H1 (cell line): ENCODE results near the gene SMARCAL1. TPM values are rescaled to one million over a fixed set of nuclear protein-coding genes. Genes with fewer than 3 reads are reported as not detected.

Source experiments
- BRCA1 ChIP-seq: IDR thresholded peaks from 2 replicates; pipeline ENCODE4 v1.6.1; 2012; ENCODE audit warnings: low read depth, low read length, improper control_type of control experiment
- CHD7 ChIP-seq: fragments of 300-600 bp; sonication (generic); IDR thresholded peaks from 2 replicates; pipeline ENCODE4 v1.7.1; 2012; ENCODE audit warnings: low read length, moderate library complexity, mild to moderate bottlenecking, inconsistent platforms; ENCODE audit not compliant: insufficient replicate concordance
- PHF8 ChIP-seq: fragments of 200-600 bp; sonication (generic); conservative IDR thresholded peaks from 2 replicates; pipeline ENCODE4 v1.7.1; 2012; ENCODE audit warnings: low read depth, mild to moderate bottlenecking, inconsistent platforms, low read length, moderate library complexity
- SP2 ChIP-seq: IDR thresholded peaks from 2 replicates; pipeline ENCODE4 v1.6.1; 2012; ENCODE audit warnings: mild to moderate bottlenecking, low read length, inconsistent platforms
- SUZ12 ChIP-seq: fragments of 200-600 bp; sonication (generic); IDR thresholded peaks from 2 replicates; pipeline ENCODE4 v1.6.1; 2012; ENCODE audit warnings: mild to moderate bottlenecking, inconsistent platforms, low read length, moderate library complexity, mixed read lengths
- TAF1 ChIP-seq: IDR thresholded peaks from 2 replicates; pipeline ENCODE4 v1.6.1; 2011; ENCODE audit warnings: mild to moderate bottlenecking, low read depth, low read length
- TCF12 ChIP-seq: IDR thresholded peaks from 2 replicates; pipeline ENCODE4 v1.6.1; 2011; ENCODE audit warnings: low read depth, mild to moderate bottlenecking, low read length
- polyA plus RNA-seq, 7 experiments: library from polyadenylated mRNA; depleted of rRNA in 3 of 7; stranded (reverse) in 5 of 7; unstranded in 2 of 7; fragments of >200 nt in 5 of 7; fragments of 200-250 nt in 2 of 7; gene quantifications; 1 replicate in 5 of 7; 2 replicates in 1 of 7; 4 replicates in 1 of 7; pipeline versions ENCODE4 v1.2.1 to v1.2.3, GENCODE V29; 2011 to 2013; ENCODE audit warnings: missing spikeins in 2 of 7, mixed read lengths in 2 of 7
- total RNA-seq: library from RNA; stranded (reverse); fragmentation: NEBNext Ultra II Directional; extraction: Animal tissue kit (Norgen Biotek cat#: 25700); gene quantifications from 2 replicates; pipeline ENCODE4 v1.2.1, GENCODE V29; 2021
- TF ChIP-seq, protein P1 (sequence below): IDR thresholded peaks from 2 replicates; pipeline ENCODE4 v1.6.1; 2011; ENCODE audit warnings: low read depth, mild to moderate bottlenecking, low read length; ENCODE audit not compliant: insufficient read depth
- TF ChIP-seq, protein P2 (sequence below): IDR thresholded peaks from 2 replicates; pipeline ENCODE4 v1.6.1; 2011; ENCODE audit warnings: low read length, improper control_type of control experiment

Gene SMARCAL1
- total and polyA plus RNA-seq, 2 of the 8 experiments (the other 6 are each of a cell fraction or from before 2014, with no cell fraction given): 17.6 to 17.9 TPM

DNA sequence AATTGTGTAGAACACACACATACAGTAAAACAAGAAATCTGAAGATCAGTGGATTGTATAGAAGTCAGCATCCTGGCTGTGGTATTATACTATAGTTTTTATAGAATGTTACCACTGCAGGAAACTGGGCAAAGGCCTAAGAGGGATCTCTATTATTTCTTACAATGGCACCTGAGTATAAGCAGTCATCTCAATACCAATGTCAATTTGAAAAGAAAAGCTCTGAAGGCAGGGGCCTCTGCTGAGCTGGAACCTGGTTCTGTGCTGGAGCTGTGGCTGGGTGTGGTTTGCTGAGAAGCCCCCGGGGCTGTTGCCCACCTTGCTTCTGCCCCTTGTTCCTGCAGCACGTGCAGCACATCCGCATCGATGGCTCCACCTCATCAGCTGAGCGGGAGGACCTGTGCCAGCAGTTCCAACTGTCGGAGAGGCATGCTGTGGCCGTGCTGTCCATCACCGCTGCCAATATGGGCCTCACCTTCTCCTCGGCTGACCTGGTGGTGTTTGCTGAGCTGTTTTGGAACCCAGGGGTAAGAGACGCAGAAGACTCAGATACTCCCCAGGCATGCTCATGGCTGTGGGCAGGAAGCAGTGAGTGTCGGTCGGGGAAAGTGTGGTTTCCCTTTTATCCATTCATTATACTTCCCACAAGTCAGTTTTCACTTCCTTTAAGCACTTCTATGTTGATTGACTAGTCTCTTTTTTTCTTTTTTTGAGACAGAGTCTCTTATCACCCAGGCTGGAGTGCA lies 62.8 kb downstream of the SMARCAL1 start (continued):
- TF ChIP-seq TCF12 (no peak), CHD7 (no peak), TAF1 (no peak), PHF8 (no peak), SP2 (no peak), BRCA1 (no peak), SUZ12 (no peak)
- TF ChIP-seq, protein P1, sequence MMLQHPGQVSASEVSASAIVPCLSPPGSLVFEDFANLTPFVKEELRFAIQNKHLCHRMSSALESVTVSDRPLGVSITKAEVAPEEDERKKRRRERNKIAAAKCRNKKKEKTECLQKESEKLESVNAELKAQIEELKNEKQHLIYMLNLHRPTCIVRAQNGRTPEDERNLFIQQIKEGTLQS: no peak
- TF ChIP-seq, protein P2, sequence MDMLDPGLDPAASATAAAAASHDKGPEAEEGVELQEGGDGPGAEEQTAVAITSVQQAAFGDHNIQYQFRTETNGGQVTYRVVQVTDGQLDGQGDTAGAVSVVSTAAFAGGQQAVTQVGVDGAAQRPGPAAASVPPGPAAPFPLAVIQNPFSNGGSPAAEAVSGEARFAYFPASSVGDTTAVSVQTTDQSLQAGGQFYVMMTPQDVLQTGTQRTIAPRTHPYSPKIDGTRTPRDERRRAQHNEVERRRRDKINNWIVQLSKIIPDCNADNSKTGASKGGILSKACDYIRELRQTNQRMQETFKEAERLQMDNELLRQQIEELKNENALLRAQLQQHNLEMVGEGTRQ: no peak
